HG02840 (cell line): ENCODE measurements around the gene C19orf38.
"Not testable (repeated sequence)": the region's sequence is repeated elsewhere in the genome, so short reads cannot be mapped to it uniquely, and the experiment has no call there.

Source experiments
- ATAC-seq: cut with Tn5 transposase; IDR thresholded peaks from one replicate; pipeline ENCODE4 v1.9.1; 2021; ENCODE audit warnings: mild to moderate bottlenecking, moderate library complexity, moderate number of reproducible peaks; ENCODE audit not compliant: unreplicated experiment, low FRiP score

C19orf38 gene

GRCh38 chr19:10870955-10871603 lies 22.9 kb downstream of the C19orf38 start, which contains the start of gene CARM1:
CARM1 (plus strand) TSS chr19:10871553; CDS start chr19:10871703, 150 bp downstream.
- ATAC-seq: peak; percentile 74

- ATAC-seq: no peak
Observed at GRCh38 chr19:10871711-10872545, 23.7 kb downstream of the C19orf38 start.

GRCh38 chr19:10872546-10873107 lies 24.4 kb downstream of the C19orf38 start:
- no peak for ATAC-seq

GRCh38 chr19:10874024-10874423 lies 25.8 kb downstream of the C19orf38 start:
- ATAC-seq: no peak

- peak; percentile 54 for ATAC-seq
Observed at GRCh38 chr19:10876459-10877240, 28.4 kb downstream of the C19orf38 start.

- ATAC-seq: not testable (repeated sequence)
Observed at GRCh38 chr19:10877608-10878007, 29.4 kb downstream of the C19orf38 start.

- ATAC-seq: no peak
Observed at GRCh38 chr19:10878253-10878652, 30.0 kb downstream of the C19orf38 start.

GRCh38 chr19:10881403-10882107 lies 33.3 kb downstream of the C19orf38 start:
- ATAC-seq: no peak

GRCh38 chr19:10882108-10882457 lies 33.9 kb downstream of the C19orf38 start:
- ATAC-seq: no peak

GRCh38 chr19:10884274-10884673 lies 36.1 kb downstream of the C19orf38 start:
- no peak for ATAC-seq

GRCh38 chr19:10885201-10886169 lies 37.3 kb downstream of the C19orf38 start:
- ATAC-seq: no peak

- no peak for ATAC-seq
Observed at GRCh38 chr19:10887616-10888367, 39.6 kb downstream of the C19orf38 start.

GRCh38 chr19:10888421-10888866 lies 40.2 kb downstream of the C19orf38 start:
- ATAC-seq: no peak

- no peak for ATAC-seq
Observed at GRCh38 chr19:10889880-10890279, 41.7 kb downstream of the C19orf38 start.

- ATAC-seq: no peak
Observed at GRCh38 chr19:10891405-10892086, 43.3 kb downstream of the C19orf38 start.

- ATAC-seq: no peak
Observed at GRCh38 chr19:10892256-10892655, 44.0 kb downstream of the C19orf38 start.

- ATAC-seq: no peak
Observed at GRCh38 chr19:10894911-10895213, 46.6 kb downstream of the C19orf38 start.

GRCh38 chr19:10895363-10895762 lies 47.1 kb downstream of the C19orf38 start:
- no peak for ATAC-seq
